Panc1 (cell line): ENCODE data around the gene DLG5. TPM values are rescaled to one million over a fixed set of nuclear protein-coding genes. Genes with fewer than 3 reads are reported as not detected.

Experiments used
- ATAC-seq: fragments of 200-7000 bp; cut with Tn5 transposase; 2 replicates; pipeline ENCODE4 v1.9.1; 2020; ENCODE audit warnings: mild to moderate bottlenecking, moderate library complexity
- BruUV-seq: library from RNA; stranded (reverse); fragments of 400-500 nt; replicated peaks from 2 replicates; lab custom pipeline; 2021; lab: Mats Ljungman, UMichigan
- CTCF ChIA-PET: fragments of 300-600 bp; sonication (Branson Sonifier 250); formaldehyde crosslinking; loops from one replicate; lab custom pipeline; 2022; ENCODE audit warnings: antibody characterized with exemption; lab: Charles Lee
- POLR2A ChIA-PET: fragments of 300-600 bp; sonication (Branson Sonifier 250); formaldehyde crosslinking; loops from one replicate; lab custom pipeline; 2022; ENCODE audit warnings: antibody characterized with exemption; lab: Charles Lee
- DNase-seq: peaks from one replicate; pipeline ENCODE4 v3.0.0-alpha.2; 2010; ENCODE audit warnings: low read depth, low spot score
- H3K27ac ChIP-seq: 2 replicates; pipeline ENCODE4 v1.5.1; 2011; ENCODE audit warnings: mild to moderate bottlenecking, low read length, inconsistent platforms
- H3K27me3 ChIP-seq: fragments of 200-500 bp; sonication (Bioruptor generic); 2 replicates; pipeline ENCODE4 v1.6.0; 2014; ENCODE audit warnings: low read length, inconsistent platforms; ENCODE audit not compliant: control insufficient read depth, insufficient read depth
- H3K36me3 ChIP-seq: fragments of 200-500 bp; sonication (Bioruptor generic); 2 replicates; pipeline ENCODE4 v1.5.1; 2014; ENCODE audit warnings: inconsistent platforms, mild to moderate bottlenecking, low read length, moderate library complexity; ENCODE audit not compliant: control insufficient read depth, insufficient read depth
- H3K4me1 ChIP-seq: 2 replicates; pipeline ENCODE4 v1.5.1; 2011; ENCODE audit warnings: inconsistent platforms, mild to moderate bottlenecking, low read length, moderate library complexity; ENCODE audit not compliant: control insufficient read depth, insufficient read depth
- H3K4me3 ChIP-seq, 2 experiments: 2 replicates each; pipeline ENCODE4 v1.5.1; 2011 to 2012; ENCODE audit warnings: low read depth in 2 of 2, low read length in 2 of 2, mild to moderate bottlenecking in 2 of 2, inconsistent platforms in 1 of 2, moderate library complexity in 1 of 2
- H3K9me3 ChIP-seq: fragments of 200-500 bp; sonication (Bioruptor generic); 2 replicates; pipeline ENCODE4 v1.5.1; 2014; ENCODE audit warnings: low read depth, mild to moderate bottlenecking, inconsistent platforms, low read length, moderate library complexity; ENCODE audit not compliant: control insufficient read depth, insufficient read depth
- POLR2AphosphoS5 ChIP-seq: IDR thresholded peaks from 2 replicates; pipeline ENCODE4 v1.6.1; 2012; ENCODE audit warnings: mild to moderate bottlenecking, low read depth, low read length, moderate library complexity
- SIN3A ChIP-seq: IDR thresholded peaks from 2 replicates; pipeline ENCODE4 v1.6.1; 2012; ENCODE audit warnings: low read depth, mild to moderate bottlenecking, low read length, moderate library complexity, borderline replicate concordance; ENCODE audit not compliant: insufficient read depth
- TCF7L2 ChIP-seq: IDR thresholded peaks from 2 replicates; pipeline ENCODE4 v1.6.1; 2011; ENCODE audit warnings: mild to moderate bottlenecking, low read depth, low read length, inconsistent platforms
- in situ Hi-C: cut with HindIII; loops from 2 replicates; pipeline ENCODE4 v1.10.0; 2016; ENCODE audit warnings: low sequenced_read_pairs, low pct_unique_long_range_greater_than_20kb
- intact Hi-C: fragments of 100-400 bp; cut with micrococcal nuclease; formaldehyde crosslinking; loops from one replicate; pipeline ENCODE4 v1.10.0; 2022; ENCODE audit not compliant: unreplicated experiment
- total RNA-seq: library from RNA; stranded (reverse); gene quantifications from one replicate; pipeline ENCODE4 v1.2.1, GENCODE V29; 2021; ENCODE audit not compliant: unreplicated experiment
- TF ChIP-seq, protein P1 (sequence below), 2 experiments: IDR thresholded peaks; 2 replicates each; pipeline ENCODE4 v1.6.1; 2011 to 2012; ENCODE audit warnings: low read depth in 2 of 2, control low read depth in 1 of 2, low read length in 1 of 2, mild to moderate bottlenecking in 1 of 2, moderate library complexity in 1 of 2; ENCODE audit not compliant: insufficient read depth in 1 of 2
- TF ChIP-seq, protein P2 (sequence below): fragments of 450-650 bp; IDR thresholded peaks from 2 replicates; pipeline ENCODE4 v1.5.1; 2017; ENCODE audit warnings: mild to moderate bottlenecking

DLG5 gene
- total RNA-seq, 1 experiment from 2014 or later: 85.6 TPM

GRCh38 chr10:77741746-77742145, 184.8 kb downstream of the DLG5 start:
- no TSS peak for BruUV-seq
- H3K27me3 ChIP-seq: no peaks in the 10 kb centered on the region
- DNase-seq (no peak), ATAC-seq (no peak)
- H3K36me3 ChIP-seq: no peaks in the 10 kb centered on the region
- H3K9me3 ChIP-seq: peaks cover 9% of the 10 kb centered on the region; the same call in 1 of the 2 replicates
- CTCF ChIA-PET: no interaction called here
- no peaks in the 10 kb centered on the region for H3K4me1 ChIP-seq
- in situ Hi-C loops (no loop called here), intact Hi-C loops (no loop called here)
- POLR2A ChIA-PET: interaction anchor here (0.7 kb wide), 1 partner anchor 27 kb away, joined by 10 read pairs; no protein-coding TSS in a partner anchor
- no peak overlapping the region for H3K4me3 ChIP-seq
- TF ChIP-seq TCF7L2 (no peak), SIN3A (no peak), POLR2AphosphoS5 (no peak)
- TF ChIP-seq, protein P1, sequence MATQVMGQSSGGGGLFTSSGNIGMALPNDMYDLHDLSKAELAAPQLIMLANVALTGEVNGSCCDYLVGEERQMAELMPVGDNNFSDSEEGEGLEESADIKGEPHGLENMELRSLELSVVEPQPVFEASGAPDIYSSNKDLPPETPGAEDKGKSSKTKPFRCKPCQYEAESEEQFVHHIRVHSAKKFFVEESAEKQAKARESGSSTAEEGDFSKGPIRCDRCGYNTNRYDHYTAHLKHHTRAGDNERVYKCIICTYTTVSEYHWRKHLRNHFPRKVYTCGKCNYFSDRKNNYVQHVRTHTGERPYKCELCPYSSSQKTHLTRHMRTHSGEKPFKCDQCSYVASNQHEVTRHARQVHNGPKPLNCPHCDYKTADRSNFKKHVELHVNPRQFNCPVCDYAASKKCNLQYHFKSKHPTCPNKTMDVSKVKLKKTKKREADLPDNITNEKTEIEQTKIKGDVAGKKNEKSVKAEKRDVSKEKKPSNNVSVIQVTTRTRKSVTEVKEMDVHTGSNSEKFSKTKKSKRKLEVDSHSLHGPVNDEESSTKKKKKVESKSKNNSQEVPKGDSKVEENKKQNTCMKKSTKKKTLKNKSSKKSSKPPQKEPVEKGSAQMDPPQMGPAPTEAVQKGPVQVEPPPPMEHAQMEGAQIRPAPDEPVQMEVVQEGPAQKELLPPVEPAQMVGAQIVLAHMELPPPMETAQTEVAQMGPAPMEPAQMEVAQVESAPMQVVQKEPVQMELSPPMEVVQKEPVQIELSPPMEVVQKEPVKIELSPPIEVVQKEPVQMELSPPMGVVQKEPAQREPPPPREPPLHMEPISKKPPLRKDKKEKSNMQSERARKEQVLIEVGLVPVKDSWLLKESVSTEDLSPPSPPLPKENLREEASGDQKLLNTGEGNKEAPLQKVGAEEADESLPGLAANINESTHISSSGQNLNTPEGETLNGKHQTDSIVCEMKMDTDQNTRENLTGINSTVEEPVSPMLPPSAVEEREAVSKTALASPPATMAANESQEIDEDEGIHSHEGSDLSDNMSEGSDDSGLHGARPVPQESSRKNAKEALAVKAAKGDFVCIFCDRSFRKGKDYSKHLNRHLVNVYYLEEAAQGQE (IDR thresholded peaks at IDR 0.05; ENCODE audit: insufficient read depth in 1 of 2, low read depth in 2 of 2, low read length in 1 of 2): no peak
- TF ChIP-seq, protein P2, sequence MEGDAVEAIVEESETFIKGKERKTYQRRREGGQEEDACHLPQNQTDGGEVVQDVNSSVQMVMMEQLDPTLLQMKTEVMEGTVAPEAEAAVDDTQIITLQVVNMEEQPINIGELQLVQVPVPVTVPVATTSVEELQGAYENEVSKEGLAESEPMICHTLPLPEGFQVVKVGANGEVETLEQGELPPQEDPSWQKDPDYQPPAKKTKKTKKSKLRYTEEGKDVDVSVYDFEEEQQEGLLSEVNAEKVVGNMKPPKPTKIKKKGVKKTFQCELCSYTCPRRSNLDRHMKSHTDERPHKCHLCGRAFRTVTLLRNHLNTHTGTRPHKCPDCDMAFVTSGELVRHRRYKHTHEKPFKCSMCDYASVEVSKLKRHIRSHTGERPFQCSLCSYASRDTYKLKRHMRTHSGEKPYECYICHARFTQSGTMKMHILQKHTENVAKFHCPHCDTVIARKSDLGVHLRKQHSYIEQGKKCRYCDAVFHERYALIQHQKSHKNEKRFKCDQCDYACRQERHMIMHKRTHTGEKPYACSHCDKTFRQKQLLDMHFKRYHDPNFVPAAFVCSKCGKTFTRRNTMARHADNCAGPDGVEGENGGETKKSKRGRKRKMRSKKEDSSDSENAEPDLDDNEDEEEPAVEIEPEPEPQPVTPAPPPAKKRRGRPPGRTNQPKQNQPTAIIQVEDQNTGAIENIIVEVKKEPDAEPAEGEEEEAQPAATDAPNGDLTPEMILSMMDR: no peak
- H3K27ac ChIP-seq: no peak overlapping the region

Other genes starting within 250 kb of the DLG5 start
- 26.3 TPM for gene POLR3A, start 102.8 kb upstream of the DLG5 start, total RNA-seq
- 1,400 TPM for gene RPS24, start 107.1 kb upstream of the DLG5 start, total RNA-seq